ENCODE results near the gene RSF1.
A peak's percentile ranks its signal among the peaks of the same experiment; 100 is the strongest.

Gene RSF1

GRCh38 chr11:77783025-77783424 is 37.5 kb downstream of the RSF1 start:
- H3K4me3 ChIP-seq (ENCODE audit: low read length): no peak overlapping the region
- no peak for TF ChIP-seq CTCF (conservative IDR thresholded peaks at IDR 0.05; ENCODE audit: low read length)

GRCh38 chr11:77779935-77780334 is 40.6 kb downstream of the RSF1 start:
- no peak overlapping the region for H3K4me3 ChIP-seq (ENCODE audit: low read length)
- peak; percentile 34 for DNase-seq (ENCODE audit: low read depth)
- TF ChIP-seq CTCF (conservative IDR thresholded peaks at IDR 0.05; ENCODE audit: low read length): no peak

More at GRCh38 chr11:77783025-77783424, 37.5 kb downstream of the RSF1 start:
- no peak for DNase-seq (ENCODE audit: low read depth)

- TF ChIP-seq CTCF (conservative IDR thresholded peaks at IDR 0.05; ENCODE audit: low read length): no peak
- DNase-seq (ENCODE audit: low read depth): no peak
- no peak overlapping the region for H3K4me3 ChIP-seq (ENCODE audit: low read length)
Measured at GRCh38 chr11:77778549-77778948, 42.0 kb downstream of the RSF1 start.

- no peak for DNase-seq (ENCODE audit: low read depth)
- no peak overlapping the region for H3K4me3 ChIP-seq (ENCODE audit: low read length)
- no peak for TF ChIP-seq CTCF (conservative IDR thresholded peaks at IDR 0.05; ENCODE audit: low read length)
Measured at GRCh38 chr11:77778118-77778517, 42.4 kb downstream of the RSF1 start.

- no peak for DNase-seq (ENCODE audit: low read depth)
- no peak overlapping the region for H3K4me3 ChIP-seq (ENCODE audit: low read length)
- peak; percentile 45 for TF ChIP-seq CTCF (conservative IDR thresholded peaks at IDR 0.05; ENCODE audit: low read length)
Measured at GRCh38 chr11:77776455-77776854, 44.1 kb downstream of the RSF1 start.

- no peak for DNase-seq (ENCODE audit: low read depth)
- no peak overlapping the region for H3K4me3 ChIP-seq (ENCODE audit: low read length)
- TF ChIP-seq CTCF (conservative IDR thresholded peaks at IDR 0.05; ENCODE audit: low read length): no peak
Measured at GRCh38 chr11:77775936-77776335, 44.6 kb downstream of the RSF1 start.

DNA sequence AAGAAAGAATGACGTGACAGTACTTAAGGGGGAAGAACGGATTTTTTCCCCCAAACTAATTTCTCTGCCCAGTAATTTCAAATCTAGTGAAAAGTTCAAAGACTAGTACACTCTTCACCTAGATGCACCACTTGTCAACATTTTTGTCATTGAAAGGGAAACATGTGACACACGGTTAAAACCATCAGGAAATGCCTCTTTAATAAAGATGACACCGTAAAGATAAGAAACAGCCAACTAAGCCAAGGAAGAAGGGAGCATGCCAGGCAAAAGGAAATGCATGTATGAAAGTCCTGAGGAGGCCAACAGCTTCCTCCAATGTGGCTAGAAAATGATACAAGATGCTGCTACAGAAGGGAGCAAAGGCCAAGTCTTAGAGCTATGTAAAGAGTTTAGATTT is 49.4 kb downstream of the RSF1 start:
- no peak for TF ChIP-seq CTCF (conservative IDR thresholded peaks at IDR 0.05; ENCODE audit: low read length)
- H3K4me3 ChIP-seq (ENCODE audit: low read length): no peak overlapping the region
- DNase-seq (ENCODE audit: low read depth): no peak
